OCI-LY3 (cell line): ENCODE results near the gene EMC9.

ENCODE experiments used
- H2AFZ ChIP-seq: fragments of 200-600, 300-600 bp; shearing (Covaris generic); 2 replicates; pipeline ENCODE4 v1.6.0; 2014; ENCODE audit warnings: antibody characterized with exemption, low read depth, low read length
- H3K27ac ChIP-seq: fragments of 200-600, 300-600 bp; sonication (generic); 2 replicates; pipeline ENCODE4 v1.5.1; 2014; ENCODE audit warnings: mild to moderate bottlenecking, low read length, moderate library complexity, mixed read lengths
- H3K27me3 ChIP-seq: fragments of 200-600, 300-600 bp; sonication (generic); 2 replicates; pipeline ENCODE4 v1.6.1; 2014; ENCODE audit warnings: low read depth, low read length, mixed read lengths
- H3K36me3 ChIP-seq: fragments of 200-600, 300-600 bp; sonication (generic); replicated peaks from 2 replicates; pipeline ENCODE3; 2014; ENCODE audit warnings: low read depth, low read length, mixed read lengths
- H3K4me1 ChIP-seq: fragments of 300-600, 200-600 bp; sonication (generic); 2 replicates; pipeline ENCODE4 v1.6.1; 2014; ENCODE audit warnings: low read length, mixed read lengths
- H3K4me2 ChIP-seq: fragments of 200-600, 300-600 bp; sonication (generic); 2 replicates; pipeline ENCODE4 v1.6.1; 2014; ENCODE audit warnings: low read length, mixed read lengths
- H3K4me3 ChIP-seq: fragments of 300-600, 200-600 bp; sonication (generic); 2 replicates; pipeline ENCODE4 v1.5.1; 2014; ENCODE audit warnings: antibody characterized with exemption, mild to moderate bottlenecking, low read length, moderate library complexity
- H3K79me2 ChIP-seq: fragments of 300-600, 200-600 bp; shearing (Covaris generic); 2 replicates; pipeline ENCODE4 v1.6.1; 2014; ENCODE audit warnings: mild to moderate bottlenecking, low read length, mixed read lengths
- H3K9ac ChIP-seq: fragments of 300-600, 200-600 bp; shearing (Covaris generic); 2 replicates; pipeline ENCODE4 v1.6.0; 2014; ENCODE audit warnings: mild to moderate bottlenecking, low read length, moderate library complexity
- H3K9me3 ChIP-seq: fragments of 200-600, 300-600 bp; shearing (Covaris generic); 2 replicates; pipeline ENCODE4 v1.6.1; 2014; ENCODE audit warnings: low read length, mixed read lengths; ENCODE audit not compliant: insufficient read depth
- H4K20me1 ChIP-seq: fragments of 200-600, 300-600 bp; sonication (generic); 2 replicates; pipeline ENCODE4 v1.6.1; 2016; ENCODE audit warnings: low read length, mixed read lengths; ENCODE audit not compliant: insufficient read depth
- EZH2phosphoT487 ChIP-seq: fragments of 200-600 bp; shearing (Covaris generic); IDR thresholded peaks from 2 replicates; pipeline ENCODE4 v1.6.1; 2018; ENCODE audit warnings: antibody characterized with exemption, mixed run types, low read depth
- TF ChIP-seq, protein P1 (sequence below): fragments of 200-600, 300-600 bp; sonication (generic); IDR thresholded peaks from 2 replicates; pipeline ENCODE4 v1.5.1; 2014; ENCODE audit warnings: antibody characterized with exemption, low read length, low read depth

The EMC9 gene

DNA sequence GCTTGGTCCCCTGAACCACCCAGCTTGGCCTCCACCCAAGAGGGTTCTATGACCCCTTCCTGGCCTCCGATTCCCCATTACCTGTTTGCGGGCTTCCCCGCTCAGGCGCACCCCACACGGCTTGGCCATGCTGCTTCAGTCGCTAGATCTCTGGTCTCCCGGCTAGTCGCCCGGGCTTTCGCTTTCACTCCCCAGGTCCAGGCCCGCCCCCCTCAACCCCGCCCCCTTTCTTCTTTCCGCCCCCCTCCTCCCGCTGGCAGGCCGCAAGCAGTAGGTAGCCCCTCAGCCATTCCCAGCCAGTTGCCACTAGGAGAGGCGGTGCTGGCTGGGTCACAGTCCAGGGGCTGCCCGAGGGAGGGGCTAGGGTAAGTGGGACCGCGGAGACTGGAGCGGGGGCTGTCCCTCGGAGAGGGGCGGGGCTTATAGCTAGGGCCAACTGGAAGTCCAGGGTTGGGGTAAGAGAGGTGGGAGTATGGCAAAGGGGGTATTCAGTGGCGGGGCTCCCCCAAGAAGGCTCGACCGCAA is 5.1 kb upstream of the EMC9 start, which contains the start of gene PSME2:
Gene PSME2, minus strand, starts transcription at position 158 of the 525 bp plus-strand sequence. Its CDS starts 29 bp downstream, at position 129.
- H3K79me2 ChIP-seq, result peaks cover 41% of the 10 kb centered on the region
- no peak within 1 kb of the TSS for H2AFZ ChIP-seq
- peaks cover 24% of the 10 kb centered on the region for H3K4me1 ChIP-seq
- no peaks in the 10 kb centered on the region for H3K27me3 ChIP-seq
- H4K20me1 ChIP-seq, result 0 out of 2 replicates have a peak, but pooled peaks cover 2% of the 10 kb centered on the region
- peak within 1 kb of the TSS; percentile 87 for H3K9ac ChIP-seq
- peak within 1 kb of the TSS; percentile 89 for H3K27ac ChIP-seq
- H3K9me3 ChIP-seq, result no peaks in the 10 kb centered on the region
- TF ChIP-seq, protein P1, sequence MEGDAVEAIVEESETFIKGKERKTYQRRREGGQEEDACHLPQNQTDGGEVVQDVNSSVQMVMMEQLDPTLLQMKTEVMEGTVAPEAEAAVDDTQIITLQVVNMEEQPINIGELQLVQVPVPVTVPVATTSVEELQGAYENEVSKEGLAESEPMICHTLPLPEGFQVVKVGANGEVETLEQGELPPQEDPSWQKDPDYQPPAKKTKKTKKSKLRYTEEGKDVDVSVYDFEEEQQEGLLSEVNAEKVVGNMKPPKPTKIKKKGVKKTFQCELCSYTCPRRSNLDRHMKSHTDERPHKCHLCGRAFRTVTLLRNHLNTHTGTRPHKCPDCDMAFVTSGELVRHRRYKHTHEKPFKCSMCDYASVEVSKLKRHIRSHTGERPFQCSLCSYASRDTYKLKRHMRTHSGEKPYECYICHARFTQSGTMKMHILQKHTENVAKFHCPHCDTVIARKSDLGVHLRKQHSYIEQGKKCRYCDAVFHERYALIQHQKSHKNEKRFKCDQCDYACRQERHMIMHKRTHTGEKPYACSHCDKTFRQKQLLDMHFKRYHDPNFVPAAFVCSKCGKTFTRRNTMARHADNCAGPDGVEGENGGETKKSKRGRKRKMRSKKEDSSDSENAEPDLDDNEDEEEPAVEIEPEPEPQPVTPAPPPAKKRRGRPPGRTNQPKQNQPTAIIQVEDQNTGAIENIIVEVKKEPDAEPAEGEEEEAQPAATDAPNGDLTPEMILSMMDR, result no peak
- no peak for TF ChIP-seq EZH2phosphoT487
- peak within 1 kb of the TSS; percentile 94 for H3K4me2 ChIP-seq
- H3K4me3 ChIP-seq, result peak within 1 kb of the TSS; percentile 78
- H3K36me3 ChIP-seq, result peaks cover 33% of the 10 kb centered on the region

DNA sequence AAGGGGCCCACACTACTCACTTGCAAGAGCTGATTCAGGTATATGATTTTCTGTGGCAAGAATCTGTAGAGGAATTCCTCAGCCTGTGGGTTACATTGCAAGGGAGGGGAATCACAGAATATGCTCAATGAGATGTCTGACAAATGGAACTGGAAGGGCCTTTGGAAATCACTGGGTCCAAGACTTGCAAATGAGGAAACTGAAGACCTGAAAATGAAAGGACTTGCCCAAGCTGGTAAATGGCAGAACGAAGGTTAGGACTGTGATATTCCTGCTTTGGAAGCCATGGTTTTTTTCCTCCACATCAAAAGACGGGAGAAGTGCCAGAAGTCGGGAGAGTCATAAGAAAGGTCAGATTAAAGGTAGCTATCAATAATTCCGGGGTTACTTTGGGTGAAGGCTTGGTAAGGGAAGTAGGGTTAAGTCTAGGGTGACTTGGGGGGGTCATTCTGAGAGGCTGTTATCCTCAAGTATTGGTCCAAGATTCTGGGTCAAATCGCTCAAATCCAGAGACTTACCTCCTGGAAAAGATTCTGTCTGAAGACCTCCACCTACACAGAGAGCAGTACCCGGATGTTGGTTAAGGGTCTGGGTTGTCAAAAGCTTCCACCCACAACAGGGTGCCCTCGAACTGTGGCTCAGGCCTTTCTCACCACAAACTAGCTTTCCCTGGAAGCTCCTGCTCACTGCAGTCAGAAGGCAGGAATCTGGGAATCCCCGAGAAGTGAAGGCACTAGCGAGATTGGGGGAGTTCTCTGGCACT is 4.5 kb upstream of the EMC9 start:
- peaks cover 24% of the 10 kb centered on the region for H3K4me1 ChIP-seq
- no peak overlapping the region for H2AFZ ChIP-seq
- H3K4me3 ChIP-seq, result peak overlapping the region; percentile 78
- no peak for TF ChIP-seq EZH2phosphoT487
- TF ChIP-seq, protein P1, result no peak
- no peaks in the 10 kb centered on the region for H3K9me3 ChIP-seq
- H3K27ac ChIP-seq, result peak overlapping the region; percentile 89
- H3K27me3 ChIP-seq, result no peaks in the 10 kb centered on the region
- H3K36me3 ChIP-seq, result peaks cover 27% of the 10 kb centered on the region
- peak overlapping the region; percentile 87 for H3K9ac ChIP-seq
- H4K20me1 ChIP-seq, result 0 out of 2 replicates have a peak, but pooled peaks cover 2% of the 10 kb centered on the region
- peaks cover 44% of the 10 kb centered on the region for H3K79me2 ChIP-seq
- H3K4me2 ChIP-seq, result peak overlapping the region; percentile 93

DNA sequence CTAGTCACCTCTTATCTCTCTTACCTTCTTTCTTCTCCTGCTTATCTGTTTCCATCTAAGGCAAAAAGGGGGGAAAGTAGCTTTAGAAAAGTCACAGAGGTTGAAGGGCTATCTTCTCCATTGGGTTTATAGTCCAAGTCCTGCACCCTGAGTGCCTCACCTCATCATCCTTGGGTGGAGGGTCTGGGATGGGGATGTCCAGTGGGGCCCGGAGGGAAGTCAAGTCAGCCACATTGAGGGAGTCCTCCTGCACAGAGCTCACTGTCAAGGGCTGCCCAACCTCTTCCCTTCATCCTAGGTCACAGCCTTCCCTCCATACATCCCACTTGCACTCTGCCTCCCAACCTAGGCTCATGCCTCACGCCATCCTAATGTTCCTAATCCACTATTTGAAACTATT is 3.8 kb upstream of the EMC9 start:
- Histone ChIP-seq H3K4me3 (peak overlapping the region; percentile 78), H3K4me1 (peaks cover 24% of the 10 kb centered on the region), H4K20me1 (0 out of 2 replicates have a peak, but pooled peaks cover 2% of the 10 kb centered on the region), H3K79me2 (peaks cover 51% of the 10 kb centered on the region), H3K27me3 (no peaks in the 10 kb centered on the region), H3K9ac (peak overlapping the region; percentile 87), H3K27ac (peak overlapping the region; percentile 89), H2AFZ (no peak overlapping the region), H3K9me3 (no peaks in the 10 kb centered on the region), H3K36me3 (peaks cover 23% of the 10 kb centered on the region), H3K4me2 (peak overlapping the region; percentile 93)
- TF ChIP-seq, protein P1, result no peak
- no peak for TF ChIP-seq EZH2phosphoT487

DNA sequence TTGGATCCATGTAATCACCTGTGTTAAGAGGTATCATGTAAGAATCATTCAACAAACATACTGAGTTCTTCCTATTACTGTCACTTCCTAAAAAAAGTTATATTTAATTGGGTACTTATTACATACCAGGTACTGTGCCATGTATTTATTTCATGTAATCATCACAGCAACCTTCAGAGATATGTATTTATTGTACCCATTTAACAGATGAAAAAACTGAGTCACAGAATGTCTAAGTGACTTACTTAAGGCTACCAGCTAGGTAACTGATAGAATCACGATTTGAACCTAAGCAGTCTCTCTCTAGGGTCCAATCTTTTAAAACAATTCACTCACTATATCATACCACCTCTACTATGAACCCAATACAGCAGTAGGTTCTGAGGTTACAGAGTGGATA is 3.1 kb upstream of the EMC9 start:
- H3K27ac ChIP-seq, result no peak overlapping the region
- H3K4me1 ChIP-seq, result peaks cover 29% of the 10 kb centered on the region
- peaks cover 19% of the 10 kb centered on the region for H3K36me3 ChIP-seq
- no peak overlapping the region for H2AFZ ChIP-seq
- no peak for TF ChIP-seq EZH2phosphoT487
- H3K27me3 ChIP-seq, result no peaks in the 10 kb centered on the region
- no peak overlapping the region for H3K4me2 ChIP-seq
- H3K4me3 ChIP-seq, result no peak overlapping the region
- peaks cover 55% of the 10 kb centered on the region for H3K79me2 ChIP-seq
- H4K20me1 ChIP-seq, result peaks cover 2% of the 10 kb centered on the region; the same call in 1 of the 2 replicates
- H3K9ac ChIP-seq, result no peak overlapping the region
- no peaks in the 10 kb centered on the region for H3K9me3 ChIP-seq
